HUES64 (cell line): ENCODE data around the gene ABAT.

Source experiments
- H3K27ac ChIP-seq: 2 replicates; pipeline ENCODE4 v1.7.0; 2013; ENCODE audit warnings: low read depth, low read length, inconsistent platforms
- H3K27me3 ChIP-seq: 2 replicates; pipeline ENCODE4 v1.6.1; 2013; ENCODE audit warnings: mild to moderate bottlenecking, low read length; ENCODE audit not compliant: insufficient read depth
- H3K36me3 ChIP-seq: 2 replicates; pipeline ENCODE4 v1.6.1; 2013; ENCODE audit warnings: mild to moderate bottlenecking, low read length; ENCODE audit not compliant: insufficient read depth
- H3K4me1 ChIP-seq: 2 replicates; pipeline ENCODE4 v1.6.1; 2013; ENCODE audit warnings: mild to moderate bottlenecking, low read length, moderate library complexity; ENCODE audit not compliant: insufficient read depth
- H3K4me3 ChIP-seq: 2 replicates; pipeline ENCODE4 v1.5.1; 2013; ENCODE audit warnings: mild to moderate bottlenecking, low read length, moderate library complexity
- H3K9ac ChIP-seq: 2 replicates; pipeline ENCODE4 v1.6.1; 2013; ENCODE audit warnings: mild to moderate bottlenecking, low read depth, low read length
- H3K9me3 ChIP-seq: 2 replicates; pipeline ENCODE4 v1.6.1; 2013; ENCODE audit warnings: low read depth, low read length; ENCODE audit not compliant: insufficient read depth
- WGBS: fragments of 150-250, 120-280 bp; methylation state at CpG from one replicate; pipeline ENCODE4 v1.1.7; 2013; ENCODE audit warnings: missing lambda C conversion rate; 5-methylcytosine and 5-hydroxymethylcytosine counted together

Gene ABAT

DNA sequence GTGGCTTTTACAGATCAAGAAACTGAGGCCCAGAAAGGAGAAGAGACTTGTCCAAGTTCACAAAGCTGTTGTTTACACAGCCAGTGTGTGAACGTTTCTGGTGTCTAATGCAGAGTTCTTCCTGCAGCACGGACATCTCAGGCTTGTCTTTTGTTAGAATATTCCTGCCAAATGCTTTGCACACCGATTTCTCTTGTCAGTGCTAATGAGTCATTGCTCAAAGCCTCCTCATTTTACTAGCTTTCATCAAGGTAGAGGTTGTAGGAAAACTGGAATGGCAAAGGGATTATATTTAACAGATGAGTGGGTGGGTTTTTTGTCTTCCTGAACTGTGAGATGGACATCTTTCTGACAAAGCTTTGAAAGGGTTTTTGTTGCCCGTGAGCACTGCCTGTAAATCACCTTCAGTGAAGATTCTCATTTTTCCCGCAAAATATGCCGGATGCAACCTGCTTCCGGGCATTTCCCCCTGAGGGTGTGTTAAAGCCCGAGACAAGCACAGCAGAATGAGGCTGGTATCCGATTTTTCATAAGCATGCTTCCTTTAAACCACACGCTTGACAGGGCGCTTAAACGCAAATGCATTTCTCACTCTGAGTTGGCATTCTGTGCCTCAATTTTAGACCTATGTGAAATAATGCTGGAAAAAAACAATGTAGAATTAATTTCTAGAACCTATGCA, 137.9 kb downstream of the ABAT start:
- WGBS = 89% methylated on average over 12 of the region's 12 CpGs
- H3K36me3 ChIP-seq = peaks cover 98% of the 10 kb centered on the region
- no peaks in the 10 kb centered on the region for H3K27me3 ChIP-seq
- H3K9me3 ChIP-seq = no peaks in the 10 kb centered on the region
- no peaks in the 10 kb centered on the region for H3K4me1 ChIP-seq
- no peak overlapping the region for H3K4me3 ChIP-seq
- no peak overlapping the region for H3K9ac ChIP-seq
- H3K27ac ChIP-seq = no peak overlapping the region

DNA sequence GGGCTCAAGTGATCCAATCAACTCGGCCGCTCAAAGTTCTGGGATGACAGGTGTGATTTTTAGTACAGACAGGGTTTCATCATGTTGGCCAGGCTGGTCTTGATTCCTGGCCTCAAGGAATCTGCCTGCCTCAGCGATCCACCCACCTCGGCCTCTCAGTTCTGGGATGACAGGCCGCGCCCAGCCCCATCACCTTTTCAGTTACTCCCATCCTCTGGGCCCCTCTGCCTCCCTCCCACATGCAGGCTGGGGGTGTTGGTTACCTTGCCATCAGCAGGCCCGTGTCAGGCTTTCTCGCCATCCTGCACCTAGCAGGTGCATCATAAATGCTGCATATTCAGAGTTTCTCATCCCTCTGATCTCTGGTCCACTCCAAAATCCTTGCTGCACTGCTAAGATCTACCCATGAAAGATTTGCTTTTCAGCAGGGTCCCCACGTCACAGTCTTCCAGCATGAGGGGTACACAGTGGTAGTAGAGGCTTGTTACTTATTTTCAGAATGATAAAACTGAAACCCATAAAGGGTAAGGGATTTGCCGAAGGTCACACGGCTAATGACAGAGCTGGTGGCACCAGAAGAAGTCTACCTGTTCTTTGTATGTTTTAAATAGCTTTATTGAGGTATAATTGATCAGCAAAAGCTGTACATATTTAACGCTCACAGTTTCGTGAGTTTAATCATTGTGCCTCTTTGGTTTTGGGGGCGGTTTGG, 139.8 kb downstream of the ABAT start:
- Histone ChIP-seq H3K27ac (no peak overlapping the region), H3K4me3 (no peak overlapping the region), H3K4me1 (no peaks in the 10 kb centered on the region), H3K9me3 (no peaks in the 10 kb centered on the region), H3K36me3 (peaks cover 97% of the 10 kb centered on the region), H3K9ac (no peak overlapping the region), H3K27me3 (no peaks in the 10 kb centered on the region)
- WGBS = 92% methylated on average over 14 of the region's 14 CpGs

DNA sequence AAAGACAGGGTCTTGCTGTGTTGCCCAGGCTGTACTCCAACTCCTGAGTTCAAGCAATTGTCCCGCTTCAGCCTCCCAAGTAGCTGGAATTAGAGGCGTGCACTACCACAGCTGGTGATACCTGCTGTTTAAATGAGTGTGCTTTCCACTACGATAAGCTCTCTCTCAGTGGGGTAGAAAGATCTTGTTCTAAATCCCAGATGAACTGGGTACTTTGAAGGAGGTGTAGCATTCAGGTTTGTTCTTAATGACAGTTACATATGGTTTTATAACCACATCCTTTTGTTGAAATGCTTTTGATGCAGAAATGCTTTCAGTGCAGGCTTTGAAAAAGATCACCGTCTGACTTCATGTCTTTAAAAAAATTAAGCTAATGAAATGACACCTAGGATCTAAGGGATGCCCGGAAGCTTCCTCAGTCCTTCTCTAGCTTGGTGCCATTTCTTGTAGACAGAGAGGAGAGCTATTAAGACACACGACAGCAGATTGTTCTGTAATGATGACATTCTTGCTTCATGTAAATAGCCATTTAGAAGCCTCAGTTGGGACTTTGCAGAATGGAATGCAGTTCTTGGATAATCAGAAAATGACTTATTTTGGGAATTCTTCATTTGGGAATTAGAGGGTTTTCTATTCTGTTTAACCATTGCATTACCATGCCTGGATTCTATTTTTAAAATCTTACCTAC, 142.7 kb downstream of the ABAT start:
- Histone ChIP-seq H3K9ac (no peak overlapping the region), H3K4me1 (peaks cover 4% of the 10 kb centered on the region; the same call in 1 of the 2 replicates), H3K4me3 (no peak overlapping the region), H3K27me3 (no peaks in the 10 kb centered on the region), H3K9me3 (no peaks in the 10 kb centered on the region), H3K27ac (no peak overlapping the region), H3K36me3 (peaks cover 93% of the 10 kb centered on the region)
- 95% methylated on average over 6 of the region's 6 CpGs for WGBS

DNA sequence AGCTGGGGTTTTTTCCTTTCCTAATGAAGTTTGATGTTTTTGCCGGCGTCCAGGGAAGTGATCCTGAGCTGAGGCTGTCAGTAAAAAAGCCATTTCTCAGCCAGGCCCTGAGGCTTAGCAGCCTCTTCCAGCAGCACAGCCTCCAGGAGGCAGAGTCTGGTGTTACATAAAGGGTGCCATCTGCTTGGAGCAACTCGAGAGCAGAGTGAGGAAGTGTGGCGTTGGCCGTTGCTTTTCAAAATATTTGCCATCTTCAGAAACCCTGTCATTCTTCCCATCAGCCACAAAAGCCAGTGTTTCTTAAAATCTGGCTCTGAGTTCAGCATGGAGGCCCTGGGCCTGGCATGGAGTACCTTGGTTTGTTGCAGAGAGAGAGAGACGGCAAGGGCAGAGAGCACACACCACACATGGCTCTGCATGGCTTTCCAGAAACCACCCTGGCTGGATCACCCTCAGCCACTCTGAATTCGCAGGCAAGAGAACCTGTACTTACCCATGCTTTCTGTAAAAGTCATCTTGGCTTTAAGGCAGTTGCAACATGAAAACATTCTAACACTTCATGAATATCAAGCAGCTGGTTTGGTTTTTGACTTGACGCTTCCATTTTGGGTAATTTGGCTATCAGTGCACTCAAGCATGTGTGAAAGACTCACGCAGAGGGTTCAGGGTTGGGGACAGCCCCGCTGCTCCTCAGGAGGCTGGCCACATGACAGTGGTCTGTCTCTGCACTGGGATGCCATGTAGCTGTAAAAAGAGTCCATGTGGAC, 144.3 kb downstream of the ABAT start:
- Histone ChIP-seq H3K27ac (no peak overlapping the region), H3K9me3 (no peaks in the 10 kb centered on the region), H3K27me3 (no peaks in the 10 kb centered on the region), H3K4me3 (no peak overlapping the region), H3K36me3 (peaks cover 92% of the 10 kb centered on the region), H3K9ac (no peak overlapping the region), H3K4me1 (peaks cover 9% of the 10 kb centered on the region; the same call in 1 of the 2 replicates)
- WGBS = 94% methylated on average over 10 of the region's 10 CpGs

DNA sequence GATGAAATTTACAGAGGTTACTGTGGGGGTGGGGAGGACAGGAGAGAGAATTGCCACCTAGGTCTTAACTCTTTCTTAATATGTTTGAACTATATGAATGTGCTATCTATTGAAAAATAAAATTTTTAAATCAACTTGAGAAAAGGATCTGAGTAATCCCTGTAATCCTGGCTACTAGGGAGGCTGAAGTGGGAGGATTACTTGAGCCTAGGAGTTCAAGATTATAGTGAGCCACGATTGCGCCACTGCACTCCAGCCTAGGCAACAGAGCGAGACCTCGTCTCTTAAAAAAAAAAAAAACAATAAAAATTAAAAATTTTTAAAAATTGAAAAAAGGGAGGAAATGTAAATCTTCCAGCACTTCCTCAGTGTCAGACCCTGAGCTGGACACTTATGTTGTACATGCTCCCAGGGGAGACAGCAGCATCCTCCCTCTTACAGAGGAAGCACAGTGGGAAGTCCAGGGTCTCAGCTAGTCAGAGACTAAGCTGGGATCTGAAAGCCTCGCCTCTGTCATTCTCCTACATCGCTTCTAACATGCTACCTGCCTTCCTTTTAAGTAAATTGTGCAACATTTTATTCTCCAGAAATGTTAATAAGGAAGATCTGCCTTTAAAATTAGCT, 145.1 kb downstream of the ABAT start:
- 93% methylated on average over 4 of the region's 6 CpGs for WGBS
- Histone ChIP-seq H3K9me3 (no peaks in the 10 kb centered on the region), H3K36me3 (peaks cover 92% of the 10 kb centered on the region), H3K27ac (no peak overlapping the region), H3K9ac (no peak overlapping the region), H3K4me3 (no peak overlapping the region), H3K4me1 (peaks cover 9% of the 10 kb centered on the region; the same call in 1 of the 2 replicates), H3K27me3 (no peaks in the 10 kb centered on the region)

DNA sequence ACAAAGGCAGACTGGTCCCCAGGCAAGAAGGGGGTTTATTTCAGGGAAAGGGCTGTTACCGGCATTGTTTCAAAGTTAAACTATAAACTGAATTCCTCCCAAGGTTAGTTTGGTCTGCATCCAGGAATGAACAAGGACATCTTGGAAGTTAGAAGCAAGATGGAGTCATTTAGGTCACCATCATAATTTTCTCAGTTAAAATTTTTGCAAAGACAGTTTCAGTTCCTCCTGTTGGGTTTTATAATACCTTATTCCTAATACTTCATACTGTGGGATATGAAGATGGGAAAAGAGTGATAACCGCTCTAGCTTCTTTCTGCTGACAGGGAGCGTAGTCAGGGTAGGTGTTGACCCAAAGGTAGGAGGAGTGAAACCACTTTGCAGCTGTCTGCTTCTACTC, 148.0 kb downstream of the ABAT start:
- Histone ChIP-seq H3K9me3 (no peaks in the 10 kb centered on the region), H3K4me3 (no peak overlapping the region), H3K4me1 (peaks cover 9% of the 10 kb centered on the region; the same call in 1 of the 2 replicates), H3K9ac (no peak overlapping the region), H3K27me3 (no peaks in the 10 kb centered on the region), H3K36me3 (peaks cover 85% of the 10 kb centered on the region), H3K27ac (no peak overlapping the region)
- 96% methylated on average over 3 of the region's 3 CpGs for WGBS

DNA sequence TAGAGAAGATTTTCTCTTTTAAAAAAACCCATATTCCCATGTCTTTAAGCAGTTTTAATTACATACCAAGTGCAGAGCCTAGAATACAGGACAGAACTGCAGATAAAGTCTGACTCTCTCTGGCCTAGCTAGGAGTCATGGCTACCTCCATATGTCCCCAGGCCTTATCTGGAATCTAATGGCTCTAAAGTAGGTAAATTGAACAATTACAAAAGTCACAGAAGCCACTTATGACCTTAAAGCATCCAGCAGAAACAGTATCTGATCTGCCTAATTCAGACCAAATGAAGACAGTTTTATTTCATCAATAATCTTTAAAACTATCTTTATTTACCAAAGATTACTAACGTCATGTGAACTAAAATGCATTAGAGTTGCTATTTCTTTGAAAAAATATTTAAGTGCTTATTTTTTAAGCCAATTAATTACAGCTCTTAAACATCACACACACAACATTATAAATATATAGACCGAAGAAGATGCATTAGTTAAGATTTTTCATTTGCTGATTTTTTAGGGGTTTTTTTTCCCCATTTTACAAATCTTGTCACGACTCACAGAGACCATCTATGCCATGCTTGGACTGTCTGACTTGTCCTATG, 152.0 kb downstream of the ABAT start:
- H3K9ac ChIP-seq = no peak overlapping the region
- H3K4me1 ChIP-seq = peaks cover 26% of the 10 kb centered on the region
- 94% methylated on average over 2 of the region's 3 CpGs for WGBS
- no peak overlapping the region for H3K27ac ChIP-seq
- H3K4me3 ChIP-seq = no peak overlapping the region
- H3K36me3 ChIP-seq = peaks cover 71% of the 10 kb centered on the region
- H3K27me3 ChIP-seq = no peaks in the 10 kb centered on the region
- no peaks in the 10 kb centered on the region for H3K9me3 ChIP-seq

DNA sequence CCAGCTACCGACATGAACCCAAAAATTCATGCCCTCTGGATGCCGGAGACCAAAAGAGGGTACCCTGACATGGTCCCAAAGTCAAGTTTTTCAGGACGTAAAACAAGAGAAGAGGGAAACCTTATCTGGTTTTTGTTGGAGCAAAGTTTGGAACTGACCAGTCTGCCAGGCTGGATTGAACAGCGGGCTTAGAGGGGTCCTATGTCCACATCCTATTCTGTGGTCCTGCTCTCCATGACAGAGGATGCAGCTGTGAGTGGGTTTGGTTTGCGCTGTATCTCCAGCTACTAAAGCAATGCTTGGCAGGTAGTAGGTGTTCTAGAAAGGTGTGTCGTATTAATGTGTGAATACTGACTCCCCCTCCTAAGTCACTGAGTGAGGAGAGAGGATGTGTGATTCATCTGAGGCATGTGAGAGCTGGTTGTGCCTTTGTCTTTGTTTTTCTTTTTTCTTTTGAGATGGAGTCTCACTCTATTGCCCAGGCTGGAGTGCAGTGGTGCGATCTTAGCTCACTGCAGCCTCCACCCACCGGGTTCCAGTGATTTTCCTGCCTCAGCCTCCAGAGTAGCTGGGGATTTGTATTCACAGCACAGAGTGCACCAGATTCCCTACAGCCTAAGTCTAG, 154.2 kb downstream of the ABAT start:
- no peaks in the 10 kb centered on the region for H3K9me3 ChIP-seq
- H3K27ac ChIP-seq = peak overlapping the region; percentile 15
- peaks cover 32% of the 10 kb centered on the region for H3K4me1 ChIP-seq
- peaks cover 51% of the 10 kb centered on the region for H3K36me3 ChIP-seq
- H3K27me3 ChIP-seq = no peaks in the 10 kb centered on the region
- no peak overlapping the region for H3K4me3 ChIP-seq
- H3K9ac ChIP-seq = no peak overlapping the region
- 95% methylated on average over 8 of the region's 8 CpGs for WGBS

DNA sequence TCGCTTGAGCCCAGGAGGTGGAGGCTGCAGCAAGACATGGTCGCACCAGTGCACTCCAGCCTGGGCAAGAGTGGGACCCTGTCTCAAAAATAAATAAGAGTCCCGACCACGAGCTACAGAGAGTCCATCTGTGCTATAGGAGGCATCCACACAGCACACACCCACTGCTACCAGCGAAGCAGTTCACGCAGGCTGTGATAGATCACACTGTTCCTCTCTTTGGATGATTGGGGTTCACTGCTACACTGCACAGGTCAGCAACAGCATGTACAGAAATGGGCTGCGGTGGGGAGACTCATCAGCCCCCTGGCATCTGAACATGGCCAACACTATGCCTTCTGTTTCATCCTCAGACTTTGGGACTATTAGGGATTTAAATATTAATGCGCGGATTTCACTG, 157.0 kb downstream of the ABAT start:
- Histone ChIP-seq H3K27me3 (no peaks in the 10 kb centered on the region), H3K4me3 (no peak overlapping the region; the same call in 1 of the 2 replicates), H3K9ac (peak overlapping the region; percentile 84), H3K27ac (peak overlapping the region; percentile 100), H3K9me3 (no peaks in the 10 kb centered on the region), H3K36me3 (peaks cover 30% of the 10 kb centered on the region), H3K4me1 (peaks cover 32% of the 10 kb centered on the region)
- WGBS = 63% methylated on average over 9 of the region's 9 CpGs
